Measurements from ENCODE around the gene STIM2.
"Not testable (repeated sequence)": the region's sequence is repeated elsewhere in the genome, so short reads cannot be mapped to it uniquely, and the experiment has no call there.

STIM2 gene

GRCh38 chr4:26887809-26888208 is 27.2 kb downstream of the STIM2 start:
- DNase-seq (ENCODE audit: low spot score) = no peak
- TF ChIP-seq CTCF (conservative IDR thresholded peaks at IDR 0.05; ENCODE audit: low read depth) = no peak
- CTCF ChIA-PET = interaction anchor here (0.7 kb wide), 1 partner anchor 12 kb away, joined by 3 read pairs; no protein-coding TSS in a partner anchor
- POLR2A ChIA-PET (ENCODE audit: low non-redundant PET) = no interaction called here
- no peak overlapping the region for H3K27ac ChIP-seq

DNA sequence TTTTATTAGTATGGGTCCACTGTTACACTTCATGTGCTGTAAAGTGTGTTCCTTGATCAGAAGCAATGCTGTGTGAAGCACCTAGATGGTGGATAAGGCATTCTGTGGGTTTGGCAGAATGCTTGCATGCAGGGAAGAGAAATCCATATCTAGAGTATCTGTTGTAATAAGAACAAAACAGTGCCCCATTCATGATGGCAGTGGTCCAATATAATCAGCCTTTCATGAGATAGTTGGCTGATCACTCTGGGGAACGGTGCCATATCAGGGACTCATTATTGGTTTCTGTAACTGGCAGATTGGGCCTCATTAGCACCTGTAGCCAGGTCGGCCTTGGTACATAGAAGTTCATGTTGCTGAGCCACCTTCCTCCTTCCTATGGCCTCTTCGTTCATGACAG is 28.7 kb downstream of the STIM2 start:
- DNase-seq (ENCODE audit: low spot score) = no peak
- ChIA-PET POLR2A (ENCODE audit: low non-redundant PET) (no interaction called here), CTCF (no interaction called here)
- TF ChIP-seq CTCF (conservative IDR thresholded peaks at IDR 0.05; ENCODE audit: low read depth) = no peak
- H3K27ac ChIP-seq = no peak overlapping the region

DNA sequence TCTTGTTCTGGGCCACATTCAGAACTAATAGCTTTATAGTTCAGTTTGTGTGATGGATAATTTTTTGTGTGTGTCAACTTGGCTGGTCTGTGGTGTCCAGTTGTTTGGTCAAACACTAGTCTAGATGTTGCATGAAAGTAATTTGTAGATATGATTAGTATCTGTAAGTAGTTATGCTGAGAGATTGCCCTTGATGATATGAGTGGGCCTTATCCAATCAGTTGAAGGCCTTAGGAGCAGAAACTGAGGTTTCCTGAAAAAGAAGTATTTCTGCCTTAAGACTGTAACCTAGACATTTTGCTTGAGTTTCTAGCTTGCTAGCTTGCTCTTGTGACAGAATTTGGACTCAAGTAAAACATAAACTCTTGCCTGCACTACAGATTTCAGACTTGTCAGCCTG is 30.4 kb downstream of the STIM2 start:
- CTCF ChIA-PET = no interaction called here
- no peak overlapping the region for H3K27ac ChIP-seq
- POLR2A ChIA-PET (ENCODE audit: low non-redundant PET) = no interaction called here
- DNase-seq (ENCODE audit: low spot score) = no peak
- TF ChIP-seq CTCF (conservative IDR thresholded peaks at IDR 0.05; ENCODE audit: low read depth) = no peak

DNA sequence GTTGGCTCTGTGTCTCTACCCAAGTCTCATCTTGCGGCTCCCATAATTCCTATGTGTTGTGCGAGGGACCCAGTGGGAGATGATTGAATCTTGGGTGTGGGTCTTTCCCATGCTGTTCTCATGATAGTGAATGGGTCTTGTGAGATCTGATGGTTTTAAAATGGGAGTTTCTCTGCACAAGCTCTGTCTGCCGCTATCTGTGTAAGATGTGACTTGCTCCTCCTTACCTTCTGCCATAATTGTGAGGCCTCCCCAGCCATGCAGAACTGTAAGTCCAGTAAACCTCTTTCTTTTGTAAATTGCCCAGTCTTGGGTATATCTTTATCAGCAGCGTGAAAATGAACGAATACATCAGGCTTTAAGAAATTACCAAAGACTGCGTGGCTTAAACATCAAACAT is 31.2 kb downstream of the STIM2 start:
- no peak for DNase-seq (ENCODE audit: low spot score)
- CTCF ChIA-PET = interaction anchor here (0.6 kb wide), 1 partner anchor 12 kb away, joined by 3 read pairs; no protein-coding TSS in a partner anchor
- POLR2A ChIA-PET (ENCODE audit: low non-redundant PET) = no interaction called here
- H3K27ac ChIP-seq = no peak overlapping the region
- TF ChIP-seq CTCF (conservative IDR thresholded peaks at IDR 0.05; ENCODE audit: low read depth) = no peak

GRCh38 chr4:26892480-26893150 is 32.0 kb downstream of the STIM2 start:
- no peak for DNase-seq (ENCODE audit: low spot score)
- no peak for TF ChIP-seq CTCF (conservative IDR thresholded peaks at IDR 0.05; ENCODE audit: low read depth)
- no peak overlapping the region for H3K27ac ChIP-seq
- ChIA-PET POLR2A (ENCODE audit: low non-redundant PET) (no interaction called here), CTCF (no interaction called here)

DNA sequence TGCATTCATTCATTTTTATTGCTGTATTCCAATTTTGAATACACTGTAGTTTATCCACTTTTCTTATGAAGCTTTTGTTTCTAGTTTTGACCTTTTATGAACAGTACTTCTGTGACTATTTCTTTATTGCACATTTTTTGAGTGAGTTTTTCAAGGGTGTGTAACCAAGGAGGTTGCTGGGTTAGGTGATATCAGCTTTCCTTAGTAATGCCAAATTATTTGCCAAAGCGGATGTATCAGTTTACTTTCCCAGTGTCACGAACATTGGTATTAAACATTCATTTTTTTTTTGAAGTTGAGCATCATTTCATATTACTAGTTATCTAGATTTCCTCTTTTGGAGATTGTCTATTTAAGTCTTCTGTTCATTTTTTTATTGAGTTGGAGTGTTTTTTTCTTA is 32.9 kb downstream of the STIM2 start:
- POLR2A ChIA-PET (ENCODE audit: low non-redundant PET) = no interaction called here
- CTCF ChIA-PET = no interaction called here
- H3K27ac ChIP-seq = peak overlapping the region; percentile 44
- no peak for TF ChIP-seq CTCF (conservative IDR thresholded peaks at IDR 0.05; ENCODE audit: low read depth)
- no peak for DNase-seq (ENCODE audit: low spot score)

DNA sequence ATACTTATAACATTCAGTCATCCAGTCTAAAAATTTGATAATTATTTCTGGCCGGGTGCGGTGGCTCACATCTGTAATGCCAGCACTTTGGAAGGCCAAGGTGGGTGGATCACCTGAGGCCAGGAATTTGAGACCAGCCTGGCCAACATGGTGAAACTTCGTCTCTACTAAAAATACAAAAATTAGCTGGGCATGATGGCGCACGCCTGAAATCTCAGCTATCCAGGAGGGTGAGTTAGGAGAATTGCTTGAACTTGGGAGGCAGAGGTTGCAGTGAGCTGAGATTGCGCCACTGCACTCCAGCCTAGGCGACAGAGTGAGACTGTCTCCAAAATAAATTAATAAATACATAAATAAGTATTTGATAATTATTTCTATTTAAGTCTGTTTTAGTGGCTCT is 34.2 kb downstream of the STIM2 start:
- peak overlapping the region; percentile 52 for H3K27ac ChIP-seq
- CTCF ChIA-PET; DNase-seq (ENCODE audit: low spot score); POLR2A ChIA-PET (ENCODE audit: low non-redundant PET): not testable (repeated sequence)

Data from RWPE1 (cell line).